Kidney epithelial cell (primary cell): ENCODE measurements around the gene FKBP10. TPM values are rescaled to one million over a fixed set of nuclear protein-coding genes. Genes with fewer than 3 reads are reported as not detected.
A peak's percentile ranks its signal among the peaks of the same experiment; 100 is the strongest.

Source experiments
- DNase-seq: peaks from one replicate; pipeline ENCODE4 v3.0.0-alpha.2; 2010; ENCODE audit warnings: low read depth
- H3K27me3 ChIP-seq: 2 replicates; pipeline ENCODE4 v1.6.0; 2011; ENCODE audit warnings: low read length; ENCODE audit not compliant: control insufficient read depth, insufficient read depth
- H3K36me3 ChIP-seq: 2 replicates; pipeline ENCODE4 v1.5.1; 2011; ENCODE audit warnings: low read length; ENCODE audit not compliant: control insufficient read depth, insufficient read depth
- H3K4me3 ChIP-seq: 2 replicates; pipeline ENCODE4 v1.5.1; 2011; ENCODE audit warnings: low read depth, mild to moderate bottlenecking, control low read depth, low read length
- CTCF ChIP-seq: IDR thresholded peaks from 2 replicates; pipeline ENCODE4 v1.5.1; 2011; ENCODE audit warnings: mild to moderate bottlenecking, moderate library complexity, low read length, control low read depth, inconsistent platforms; ENCODE audit not compliant: insufficient read depth, poor library complexity, severe bottlenecking
- total RNA-seq: library from RNA; depleted of rRNA; stranded (reverse); fragments of >200 nt; gene quantifications from 2 replicates; pipeline ENCODE4 v1.2.3, GENCODE V29; 2015

The FKBP10 gene
- total RNA-seq, 1 donor from 2014 or later = 157 TPM

GRCh38 chr17:41785859-41786226 is 27.0 kb upstream of the FKBP10 start:
- no peak for TF ChIP-seq CTCF
- H3K4me3 ChIP-seq = peak overlapping the region; percentile 78
- no peak for DNase-seq
- no peaks in the 10 kb centered on the region for H3K36me3 ChIP-seq
- no peaks in the 10 kb centered on the region for H3K27me3 ChIP-seq

- peak within 1 kb of the TSS; percentile 78 for H3K4me3 ChIP-seq
- no peaks in the 10 kb centered on the region for H3K36me3 ChIP-seq
- H3K27me3 ChIP-seq = no peaks in the 10 kb centered on the region
- no peak for TF ChIP-seq CTCF
- DNase-seq = peak; percentile 99
Observed at GRCh38 chr17:41786227-41787020, 26.4 kb upstream of the FKBP10 start, which contains the start of gene JUP. TSS of gene JUP (minus strand) at chr17:41786711. CDS start at chr17:41771854, 14,857 bp downstream.

GRCh38 chr17:41787021-41787418 is 25.8 kb upstream of the FKBP10 start:
- no peak for TF ChIP-seq CTCF
- no peak for DNase-seq
- H3K4me3 ChIP-seq = no peak overlapping the region
- H3K27me3 ChIP-seq = no peaks in the 10 kb centered on the region
- no peaks in the 10 kb centered on the region for H3K36me3 ChIP-seq

- no peak for DNase-seq
- no peak overlapping the region for H3K4me3 ChIP-seq
- no peaks in the 10 kb centered on the region for H3K27me3 ChIP-seq
- H3K36me3 ChIP-seq = no peaks in the 10 kb centered on the region
- no peak for TF ChIP-seq CTCF
Observed at GRCh38 chr17:41792845-41793783, 19.7 kb upstream of the FKBP10 start.

- Histone ChIP-seq H3K4me3 (no peak overlapping the region), H3K27me3 (no peaks in the 10 kb centered on the region), H3K36me3 (no peaks in the 10 kb centered on the region)
- DNase-seq = no peak
- TF ChIP-seq CTCF = no peak
Observed at GRCh38 chr17:41793784-41794539, 18.8 kb upstream of the FKBP10 start.
